Kidney epithelial cell (primary cell): ENCODE results near the gene PRKACA. TPM values are rescaled to one million over a fixed set of nuclear protein-coding genes. Genes with fewer than 3 reads are reported as not detected.

Experiments used
- DNase-seq: peaks from one replicate; pipeline ENCODE4 v3.0.0-alpha.2; 2010; ENCODE audit warnings: low read depth
- H3K27me3 ChIP-seq: 2 replicates; pipeline ENCODE4 v1.6.0; 2011; ENCODE audit warnings: low read length; ENCODE audit not compliant: control insufficient read depth, insufficient read depth
- H3K36me3 ChIP-seq: 2 replicates; pipeline ENCODE4 v1.5.1; 2011; ENCODE audit warnings: low read length; ENCODE audit not compliant: control insufficient read depth, insufficient read depth
- H3K4me3 ChIP-seq: 2 replicates; pipeline ENCODE4 v1.5.1; 2011; ENCODE audit warnings: low read depth, mild to moderate bottlenecking, control low read depth, low read length
- CTCF ChIP-seq: IDR thresholded peaks from 2 replicates; pipeline ENCODE4 v1.5.1; 2011; ENCODE audit warnings: mild to moderate bottlenecking, moderate library complexity, low read length, control low read depth, inconsistent platforms; ENCODE audit not compliant: insufficient read depth, poor library complexity, severe bottlenecking
- total RNA-seq: library from RNA; depleted of rRNA; stranded (reverse); fragments of >200 nt; gene quantifications from 2 replicates; pipeline ENCODE4 v1.2.3, GENCODE V29; 2015

Gene PRKACA
- total RNA-seq, 1 donor from 2014 or later, result 44.5 TPM

DNA sequence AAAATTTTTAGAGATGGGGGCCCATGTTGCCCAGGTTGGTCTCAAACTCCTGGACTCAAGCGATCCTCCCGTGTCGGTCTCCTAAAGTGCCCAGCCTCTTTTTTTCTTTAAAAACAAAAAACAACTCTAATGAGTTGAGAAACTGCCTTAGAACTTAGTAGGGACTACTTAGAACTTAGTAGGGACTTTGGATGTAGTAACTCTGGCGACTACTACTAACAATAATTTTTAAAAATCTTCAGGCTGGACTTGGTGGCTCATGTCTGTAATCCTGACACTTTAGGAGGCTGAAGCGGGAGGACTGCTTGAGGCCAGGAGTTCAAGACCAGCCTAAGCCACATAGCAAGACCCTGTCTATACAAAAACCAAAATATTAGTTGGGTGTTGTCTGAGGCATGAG, 31.5 kb downstream of the PRKACA start:
- no peak for DNase-seq
- Histone ChIP-seq H3K4me3 (no peak overlapping the region), H3K27me3 (no peaks in the 10 kb centered on the region), H3K36me3 (no peaks in the 10 kb centered on the region)
- TF ChIP-seq CTCF, result no peak

GRCh38 chr19:14085309-14085995, 32.1 kb downstream of the PRKACA start, which contains the start of gene C19orf67:
Gene C19orf67 (minus strand): TSS chr19:14085783. CDS start chr19:14085627, 156 bp downstream.
- H3K4me3 ChIP-seq, result no peak within 1 kb of the TSS
- no peaks in the 10 kb centered on the region for H3K36me3 ChIP-seq
- no peak for TF ChIP-seq CTCF
- DNase-seq, result no peak
- no peaks in the 10 kb centered on the region for H3K27me3 ChIP-seq

- no peaks in the 10 kb centered on the region for H3K36me3 ChIP-seq
- H3K4me3 ChIP-seq, result no peak overlapping the region
- no peaks in the 10 kb centered on the region for H3K27me3 ChIP-seq
- DNase-seq, result no peak
- no peak for TF ChIP-seq CTCF
Measured at GRCh38 chr19:14082675-14082960, 34.9 kb downstream of the PRKACA start.

DNA sequence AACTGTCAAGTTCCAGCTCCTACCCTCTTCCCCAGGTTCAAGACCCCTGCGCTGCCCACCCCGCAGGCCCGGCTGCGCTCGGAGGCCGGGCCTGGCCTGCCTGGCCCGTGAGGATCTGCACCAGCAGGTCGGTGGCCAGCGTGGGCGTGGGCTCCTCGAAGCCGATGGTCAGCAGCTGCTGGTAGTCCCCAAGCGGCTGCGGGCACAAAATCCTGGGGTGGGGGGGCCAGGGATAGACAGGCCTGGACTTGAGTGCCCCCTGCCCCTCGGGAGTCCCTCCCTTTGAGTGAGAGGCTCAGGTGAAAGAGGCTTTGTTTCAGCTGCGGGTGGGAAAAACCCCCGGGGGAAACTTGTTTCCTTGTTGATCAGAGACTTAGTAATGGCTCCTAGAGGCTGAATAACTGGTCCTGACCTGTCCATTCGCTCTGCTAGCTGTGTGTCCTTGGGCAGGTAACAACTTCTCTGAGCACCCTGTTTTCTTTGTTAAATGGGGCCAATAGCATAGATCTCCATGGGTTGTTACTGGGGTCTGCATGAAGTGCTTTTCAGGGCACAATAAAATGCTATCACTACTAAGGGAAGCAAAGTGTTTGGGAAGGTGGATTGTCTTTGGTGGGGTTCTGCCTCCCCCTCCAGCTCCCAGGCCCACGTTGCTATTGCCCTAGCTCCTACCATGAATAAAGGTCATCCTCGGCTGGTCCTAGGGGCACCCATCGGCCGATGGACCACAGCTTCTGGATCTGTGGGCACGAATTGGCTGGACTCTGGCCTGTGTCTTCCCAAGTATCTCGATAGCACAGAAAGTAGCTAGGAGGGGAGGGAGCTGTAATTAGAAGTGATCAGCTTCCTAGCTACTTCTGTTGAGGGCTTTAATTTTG, 35.5 kb downstream of the PRKACA start:
- no peak for TF ChIP-seq CTCF
- Histone ChIP-seq H3K36me3 (no peaks in the 10 kb centered on the region), H3K27me3 (no peaks in the 10 kb centered on the region), H3K4me3 (peak overlapping the region; percentile 69)
- DNase-seq, result no peak

DNA sequence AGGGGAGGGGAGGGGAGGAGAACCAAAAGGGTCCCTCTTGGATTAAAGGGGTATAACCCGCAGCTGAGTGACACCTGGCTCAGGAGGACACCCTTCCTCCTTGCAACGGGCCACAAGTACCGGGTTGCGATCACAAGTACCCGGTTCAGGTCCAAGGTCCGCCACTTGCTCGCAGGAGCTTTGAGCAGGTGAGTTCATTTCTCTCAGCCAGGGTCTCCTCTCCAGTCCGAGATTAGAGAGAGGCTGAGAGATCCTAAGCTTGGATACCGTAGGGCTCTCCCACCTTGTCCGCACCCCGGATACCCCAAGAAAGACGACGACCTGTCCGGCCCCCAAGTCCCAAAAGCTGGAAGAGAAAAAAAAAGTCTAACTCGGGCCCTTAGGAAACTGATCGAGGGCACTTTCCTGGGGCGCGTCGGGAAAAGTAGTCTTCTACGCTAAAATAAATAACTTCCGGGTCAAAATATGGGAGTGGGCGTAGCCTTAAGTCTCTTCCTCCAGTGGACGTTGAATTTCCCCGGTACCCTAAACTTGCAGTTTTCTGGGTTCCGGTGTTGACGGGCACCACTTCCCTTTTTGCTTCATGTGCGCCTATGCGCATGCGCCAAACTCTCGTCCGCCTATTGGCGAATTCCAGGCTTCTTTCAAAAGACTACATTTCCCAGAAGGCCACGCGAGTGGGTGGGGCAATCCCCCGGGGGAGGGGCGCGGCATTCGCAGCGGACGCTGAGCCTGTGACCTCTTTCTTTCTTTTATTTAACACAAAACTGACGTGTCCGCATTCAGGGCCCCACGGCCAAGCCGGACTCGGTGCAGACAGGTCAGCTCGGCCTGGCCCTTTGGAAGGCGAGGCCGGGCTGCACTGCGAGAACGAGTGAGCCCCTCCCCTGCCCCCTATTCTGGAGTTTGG, 36.4 kb downstream of the PRKACA start:
- Histone ChIP-seq H3K4me3 (peak overlapping the region; percentile 69), H3K27me3 (no peaks in the 10 kb centered on the region), H3K36me3 (no peaks in the 10 kb centered on the region)
- TF ChIP-seq CTCF, result no peak
- peak; percentile 98 for DNase-seq
